Right lobe of liver (tissue), 6 donors: ENCODE measurements around the gene ITGA4. TPM values are rescaled to one million over a fixed set of nuclear protein-coding genes. Genes with fewer than 3 reads are reported as not detected.
A peak's percentile ranks its signal among the peaks of the same experiment; 100 is the strongest.

Source experiments
- ATAC-seq, 4 donors: fragments of 200-7000 bp; cut with Tn5 transposase; one replicate each; pipeline ENCODE4 v1.9.1; 2020; ENCODE audit warnings: mild to moderate bottlenecking in 4 of 4, moderate library complexity in 4 of 4
- DNase-seq, 3 donors: peaks; one replicate each; pipeline ENCODE4 v3.0.0-alpha.2; 2020
- H3K27ac ChIP-seq, 3 donors: fragments of 200-600 bp; one replicate each; pipeline ENCODE4 v1.8.0; 2022
- H3K27me3 ChIP-seq, 2 donors: fragments of 200-600 bp; one replicate each; pipeline ENCODE4 v1.8.0; 2022
- H3K36me3 ChIP-seq, 4 donors: fragments of 200-600 bp; sonication (generic) in 1 of 4; one replicate each; pipeline versions ENCODE4 v1.5.1 to v1.8.0; 2017 to 2022; ENCODE audit warnings: control low read depth in 1 of 4
- H3K4me1 ChIP-seq, 4 donors: fragments of 200-600 bp; sonication (generic) in 1 of 4; one replicate each; pipeline versions ENCODE4 v1.5.1 to v1.8.0; 2017 to 2022; ENCODE audit warnings: control low read depth in 1 of 4
- H3K4me3 ChIP-seq, 3 donors: fragments of 200-600 bp; one replicate each; pipeline ENCODE4 v1.8.0; 2022
- H3K9me3 ChIP-seq, 4 donors: fragments of 200-600 bp; sonication (generic) in 1 of 4; one replicate each; pipeline versions ENCODE4 v1.5.1 to v1.8.0; 2017 to 2022; ENCODE audit warnings: control low read depth in 1 of 4
- POLR2A ChIP-seq: fragments of 450-650 bp; IDR thresholded peaks from one replicate; pipeline ENCODE4 v1.6.1; 2017; ENCODE audit warnings: antibody characterized with exemption, mild to moderate bottlenecking
- WGBS: methylation state at CpG from one replicate; pipeline ENCODE4 v1.1.6; 2018; ENCODE audit warnings: low coverage, low lambda C conversion rate; ENCODE audit not compliant: insufficient coverage; ENCODE audit errors: missing lambda C conversion rate; 5-methylcytosine and 5-hydroxymethylcytosine counted together
- intact Hi-C, 2 donors: fragments of 100-400 bp; cut with DNase I; formaldehyde crosslinking; loops; one replicate each; pipeline versions ENCODE4 v1.11.2 to v1.14.1; 2022
- total RNA-seq, 6 experiments: library from RNA; depleted of rRNA in 2 of 6; stranded (reverse); fragments of >200 nt in 2 of 6; fragmentation: NEBNext Ultra II Directional in 3 of 6; extraction: Animal tissue kit (Norgen Biotek cat#: 25700) in 3 of 6; gene quantifications; one replicate each; pipeline versions ENCODE4 v1.1.0 to v1.2.4, GENCODE V29; 2016 to 2023
- TF ChIP-seq, protein P1 (sequence below), 4 donors: fragments of 200-600 bp in 3 of 4; fragments of 450-650 bp in 1 of 4; IDR thresholded peaks; one replicate each; pipeline versions ENCODE4 v1.5.1 to v1.8.0; 2016 to 2022; ENCODE audit warnings: antibody characterized with exemption in 4 of 4, mild to moderate bottlenecking in 2 of 4
- donor health status: DM: no; HTN: yes; CAD: no.
- donor health status: DM: no; HTN: no; CAD: no.
- donor health status: DM: no; HTN: no; CAD: no.
- donor health status: DM: no; HTN: yes; CAD: no.
- donor health status: DM: no; HTN: yes; CAD: no.

Gene ITGA4
- total RNA-seq, 6 experiments from 2014 or later: 1.2 to 7.4 (median 3.6) TPM

DNA sequence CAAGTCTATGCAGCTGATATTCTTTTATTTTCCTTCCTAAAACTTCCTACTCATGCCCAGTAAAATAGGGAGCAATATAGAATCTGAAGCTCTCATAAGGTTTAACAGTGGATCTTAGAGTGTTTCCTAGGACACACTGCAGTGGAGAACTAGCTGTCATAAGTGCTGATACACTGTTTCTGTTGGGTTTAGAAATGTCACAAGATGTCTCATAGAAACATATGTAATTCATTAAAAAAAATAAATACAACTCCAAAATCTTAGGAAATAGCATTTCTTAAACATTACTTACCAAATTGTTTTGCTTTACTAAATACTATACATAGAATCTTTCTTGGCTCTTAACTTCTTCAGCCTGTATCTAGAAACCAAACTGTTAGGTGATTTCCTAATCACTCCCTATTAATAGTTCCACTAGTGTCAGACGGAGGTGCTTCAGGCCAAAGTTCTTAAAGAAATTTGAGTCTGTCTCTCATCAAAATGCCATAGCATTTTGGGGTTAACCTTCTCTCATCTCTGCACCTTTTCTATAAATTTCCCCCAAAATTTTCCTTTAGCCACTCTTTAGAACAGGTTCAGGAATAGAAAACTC is 106.0 kb downstream of the ITGA4 start:
- TF ChIP-seq, protein P1, sequence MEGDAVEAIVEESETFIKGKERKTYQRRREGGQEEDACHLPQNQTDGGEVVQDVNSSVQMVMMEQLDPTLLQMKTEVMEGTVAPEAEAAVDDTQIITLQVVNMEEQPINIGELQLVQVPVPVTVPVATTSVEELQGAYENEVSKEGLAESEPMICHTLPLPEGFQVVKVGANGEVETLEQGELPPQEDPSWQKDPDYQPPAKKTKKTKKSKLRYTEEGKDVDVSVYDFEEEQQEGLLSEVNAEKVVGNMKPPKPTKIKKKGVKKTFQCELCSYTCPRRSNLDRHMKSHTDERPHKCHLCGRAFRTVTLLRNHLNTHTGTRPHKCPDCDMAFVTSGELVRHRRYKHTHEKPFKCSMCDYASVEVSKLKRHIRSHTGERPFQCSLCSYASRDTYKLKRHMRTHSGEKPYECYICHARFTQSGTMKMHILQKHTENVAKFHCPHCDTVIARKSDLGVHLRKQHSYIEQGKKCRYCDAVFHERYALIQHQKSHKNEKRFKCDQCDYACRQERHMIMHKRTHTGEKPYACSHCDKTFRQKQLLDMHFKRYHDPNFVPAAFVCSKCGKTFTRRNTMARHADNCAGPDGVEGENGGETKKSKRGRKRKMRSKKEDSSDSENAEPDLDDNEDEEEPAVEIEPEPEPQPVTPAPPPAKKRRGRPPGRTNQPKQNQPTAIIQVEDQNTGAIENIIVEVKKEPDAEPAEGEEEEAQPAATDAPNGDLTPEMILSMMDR (IDR thresholded peaks at IDR 0.05): no peak
- no peak for TF ChIP-seq POLR2A
- H3K27me3 ChIP-seq: no peaks in the 10 kb centered on the region
- DNase-seq: no peak
- WGBS: 48% methylated on average over 1 of the region's 1 CpG
- H3K9me3 ChIP-seq: no peaks in the 10 kb centered on the region
- ATAC-seq: no peak
- intact Hi-C loops: no loop called here
- H3K4me3 ChIP-seq: no peak overlapping the region
- no peaks in the 10 kb centered on the region for H3K36me3 ChIP-seq
- no peaks in the 10 kb centered on the region for H3K4me1 ChIP-seq
- H3K27ac ChIP-seq: no peak overlapping the region

DNA sequence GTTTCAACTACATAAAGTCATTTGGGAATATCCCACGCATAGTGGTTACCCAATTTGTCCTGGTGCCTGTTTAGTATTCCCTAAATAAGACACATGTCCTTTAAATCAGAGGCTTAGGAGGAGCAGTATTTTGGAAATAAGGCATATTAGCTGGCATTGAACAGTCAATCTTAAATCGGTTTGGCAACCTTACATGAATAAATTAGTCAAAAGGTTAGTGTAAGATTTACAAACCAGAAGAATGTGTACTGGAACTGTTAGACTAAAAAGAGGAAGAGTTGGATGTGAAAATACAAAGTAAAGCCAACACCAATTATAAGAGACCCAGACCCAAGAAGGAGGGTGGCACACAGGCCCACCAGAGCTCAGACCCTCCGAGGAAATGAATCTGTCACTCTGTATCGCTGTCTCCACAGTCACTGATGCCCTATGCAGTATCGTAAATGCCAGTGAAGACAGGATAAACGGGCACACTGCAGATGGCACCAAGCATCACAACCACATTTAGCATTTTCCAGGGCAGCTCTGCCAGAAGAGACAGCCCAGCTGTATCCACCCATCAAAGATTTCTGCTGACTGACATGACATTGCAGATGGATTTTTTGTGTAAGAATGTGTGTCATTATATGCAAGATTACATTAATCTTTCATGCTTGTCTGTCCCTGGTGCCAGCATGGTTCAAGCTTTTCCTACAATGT is 109.3 kb downstream of the ITGA4 start:
- intact Hi-C loops: no loop called here
- WGBS: 61% methylated on average over 4 of the region's 6 CpGs
- H3K36me3 ChIP-seq: no peaks in the 10 kb centered on the region
- H3K27me3 ChIP-seq: no peaks in the 10 kb centered on the region
- ATAC-seq (no peak), DNase-seq (no peak)
- H3K9me3 ChIP-seq: no peaks in the 10 kb centered on the region
- H3K4me3 ChIP-seq: no peak overlapping the region
- TF ChIP-seq POLR2A: no peak
- TF ChIP-seq, protein P1 (IDR thresholded peaks at IDR 0.05): no peak
- no peaks in the 10 kb centered on the region for H3K4me1 ChIP-seq
- H3K27ac ChIP-seq: no peak overlapping the region

DNA sequence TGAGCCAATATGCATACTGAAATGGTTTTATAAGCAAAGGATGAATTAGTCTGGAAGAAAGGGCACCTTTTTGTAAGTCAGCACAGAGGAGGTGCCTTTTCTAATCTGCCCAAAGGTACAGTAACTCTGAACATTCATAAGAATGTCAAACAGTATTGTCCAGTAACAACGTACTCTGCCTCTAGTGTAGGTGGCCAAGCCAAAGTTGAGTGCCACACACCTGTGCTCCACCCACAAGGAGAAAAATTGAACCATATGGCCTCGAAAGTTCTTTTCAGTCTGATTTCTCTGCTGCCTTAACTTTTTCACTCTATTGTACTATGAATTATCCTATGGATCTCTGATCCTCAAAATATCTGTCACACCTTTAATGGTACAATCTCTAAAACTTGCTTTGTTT is 112.9 kb downstream of the ITGA4 start:
- WGBS: 48% methylated on average over 2 of the region's 2 CpGs
- intact Hi-C loops: loop anchor here in 1 of 2 donors (10.0 kb wide), 1 partner anchor 145 kb away; no protein-coding TSS in a partner anchor
- ATAC-seq: no peak

DNA sequence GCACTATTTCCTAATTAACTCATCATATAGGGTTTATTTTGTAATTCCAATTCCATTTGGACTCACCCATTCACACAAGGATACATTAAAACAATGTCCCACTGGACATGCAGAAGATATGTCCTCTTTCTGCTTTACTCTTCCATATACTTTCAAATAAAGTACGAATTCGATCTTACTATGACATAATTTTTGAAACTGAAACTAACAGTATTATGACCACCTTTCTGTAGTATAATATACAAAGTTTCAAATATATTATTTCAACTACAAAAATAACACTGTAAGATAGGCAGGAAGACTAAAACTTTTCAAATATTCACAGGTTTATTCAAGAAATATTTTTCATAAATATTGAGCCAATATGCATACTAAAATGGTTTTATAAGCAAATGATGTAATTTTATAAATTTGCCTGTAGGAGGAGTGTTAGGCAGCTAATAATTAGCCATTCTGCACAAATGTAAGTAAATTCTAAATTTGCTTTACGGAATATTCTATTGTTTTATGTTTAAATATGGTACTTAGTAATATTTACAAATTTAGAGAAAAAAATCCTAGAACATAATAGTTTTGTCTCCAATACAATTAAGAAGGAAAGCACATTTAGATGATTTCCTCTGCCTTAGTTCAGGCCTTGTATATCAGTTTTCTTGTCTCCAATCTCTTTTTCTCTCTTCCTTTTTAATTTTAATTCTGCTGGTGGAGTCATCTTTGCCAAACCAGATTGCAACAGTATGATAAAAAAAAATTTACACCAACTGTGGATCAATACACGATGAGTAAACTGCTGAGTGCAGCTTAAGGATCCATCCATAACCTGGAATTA is 113.9 kb downstream of the ITGA4 start:
- no peaks in the 10 kb centered on the region for H3K36me3 ChIP-seq
- intact Hi-C loops: loop anchor here in 1 of 2 donors (10.0 kb wide), 1 partner anchor 144 kb away; no protein-coding TSS in a partner anchor
- H3K27ac ChIP-seq: no peak overlapping the region
- no peak for ATAC-seq
- no peak overlapping the region for H3K4me3 ChIP-seq
- 37% methylated on average over 4 of the region's 4 CpGs for WGBS
- DNase-seq: no peak
- TF ChIP-seq, protein P1 (IDR thresholded peaks at IDR 0.05): peak; percentile 15 to 39 (median 34)
- TF ChIP-seq POLR2A: no peak
- H3K4me1 ChIP-seq: peaks cover 0 to 2% (median 0%) of the 10 kb centered on the region in 4 donors
- no peaks in the 10 kb centered on the region for H3K9me3 ChIP-seq
- H3K27me3 ChIP-seq: no peaks in the 10 kb centered on the region

More for the DNA sequence above, 112.9 kb downstream of the ITGA4 start:
- no peak for TF ChIP-seq POLR2A
- TF ChIP-seq, protein P1 (IDR thresholded peaks at IDR 0.05): no peak
- no peaks in the 10 kb centered on the region for H3K4me1 ChIP-seq
- no peak for DNase-seq
- H3K27ac ChIP-seq: no peak overlapping the region
- no peak overlapping the region for H3K4me3 ChIP-seq
- no peaks in the 10 kb centered on the region for H3K36me3 ChIP-seq
- no peaks in the 10 kb centered on the region for H3K9me3 ChIP-seq
- no peaks in the 10 kb centered on the region for H3K27me3 ChIP-seq
